ENCODE data around the gene MAEA. TPM values are rescaled to one million over a fixed set of nuclear protein-coding genes. Genes with fewer than 3 reads are reported as not detected.

Gene MAEA
- total and polyA plus RNA-seq, 9 of the 15 experiments (the other 6 are each of a cell fraction or from before 2014, with no cell fraction given): 2.1 to 86.5 (median 45.0) TPM

DNA sequence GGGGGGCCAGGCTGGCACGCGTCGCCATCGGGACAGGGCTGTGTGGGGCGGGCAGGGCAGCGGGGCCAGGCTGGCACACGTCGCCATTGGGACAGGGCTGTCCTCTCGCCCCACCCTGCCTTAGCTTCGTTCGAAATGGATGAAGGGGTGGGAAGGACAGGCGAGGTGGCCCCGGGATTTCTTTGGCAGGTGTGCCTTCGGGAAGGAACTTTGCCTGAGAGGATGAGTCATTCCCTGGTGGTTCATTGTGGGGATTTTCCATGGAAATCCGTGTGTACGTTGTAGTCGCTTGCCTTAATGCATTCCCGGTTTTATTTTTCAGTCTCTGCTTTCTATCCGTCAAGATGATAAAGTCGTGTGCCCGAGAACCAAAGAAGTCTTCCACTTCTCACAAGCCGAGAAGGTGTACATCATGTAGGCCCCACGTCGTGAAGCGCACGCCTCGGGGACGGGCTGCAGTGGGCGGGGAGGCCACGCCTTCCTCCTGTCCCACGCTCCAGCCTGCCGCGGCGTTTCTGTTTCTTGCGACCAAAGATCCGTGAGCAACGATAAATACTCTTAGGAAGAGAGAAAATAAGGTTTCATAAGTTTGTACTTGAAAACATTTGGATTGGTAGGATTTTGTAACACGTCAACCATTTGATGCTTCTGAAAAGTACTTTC is 49.2 kb downstream of the MAEA start (continued):
- TF ChIP-seq, protein P1, sequence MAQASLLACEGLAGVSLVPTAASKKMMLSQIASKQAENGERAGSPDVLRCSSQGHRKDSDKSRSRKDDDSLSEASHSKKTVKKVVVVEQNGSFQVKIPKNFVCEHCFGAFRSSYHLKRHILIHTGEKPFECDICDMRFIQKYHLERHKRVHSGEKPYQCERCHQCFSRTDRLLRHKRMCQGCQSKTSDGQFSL (CRISPR knock-in tag; IDR thresholded peaks at IDR 0.05): no peak
- TF ChIP-seq, protein P1 (tag; IDR thresholded peaks at IDR 0.05): no peak
- TF ChIP-seq SMARCB1 (IDR thresholded peaks at IDR 0.05; ENCODE audit: insufficient read length, low read depth): no peak
- no peak for TF ChIP-seq NR1H2 (CRISPR knock-in tag; IDR thresholded peaks at IDR 0.05)
- no peak for TF ChIP-seq HMGN3 (IDR thresholded peaks at IDR 0.05; ENCODE audit: borderline replicate concordance, extremely low read depth, insufficient read length, low read depth, low read length)
- TF ChIP-seq RBM25 (IDR thresholded peaks at IDR 0.05; ENCODE audit: low read depth, low read length, severe bottlenecking): no peak
- TF ChIP-seq, protein P2, sequence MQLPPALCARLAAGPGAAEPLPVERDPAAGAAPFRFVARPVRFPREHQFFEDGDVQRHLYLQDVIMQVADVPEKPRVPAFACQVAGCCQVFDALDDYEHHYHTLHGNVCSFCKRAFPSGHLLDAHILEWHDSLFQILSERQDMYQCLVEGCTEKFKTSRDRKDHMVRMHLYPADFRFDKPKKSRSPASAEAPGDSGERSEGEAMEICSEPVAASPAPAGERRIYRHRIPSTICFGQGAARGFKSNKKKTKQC (CRISPR knock-in tag; IDR thresholded peaks at IDR 0.05): no peak

DNA sequence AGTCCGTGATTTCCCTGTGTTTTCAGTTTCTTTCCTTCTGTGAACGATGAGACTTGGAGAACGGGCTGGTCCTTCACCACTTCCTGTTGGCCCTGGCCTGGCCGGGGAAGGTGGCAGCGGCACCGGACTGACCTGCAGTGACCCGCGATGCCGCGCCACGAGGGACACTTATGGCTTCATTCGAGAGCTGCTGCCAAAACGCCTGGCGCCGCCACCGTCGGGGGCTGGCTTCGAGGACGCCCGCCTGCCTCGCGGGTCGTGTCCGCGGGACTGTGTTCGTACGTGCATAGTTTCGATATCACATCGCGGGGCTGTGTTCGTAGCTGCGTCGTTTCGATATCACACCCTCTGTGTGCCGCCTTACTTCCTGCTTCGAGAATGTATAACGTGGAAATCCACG is 49.8 kb downstream of the MAEA start:
- in situ Hi-C loops (cut with MboI): no loop called here
- POLR2A ChIA-PET: no interaction called here
- Histone ChIP-seq H4K20me1 (replicated peaks; ENCODE audit: control insufficient read depth, insufficient read depth, low read length) (no peaks in the 10 kb centered on the region), H3K27me3 (ENCODE audit: control insufficient read depth in 2 of 2, insufficient read depth in 2 of 2, low read length in 2 of 2) (no peaks in the 10 kb centered on the region), H3K4me1 (replicated peaks in 1 of 2; ENCODE audit: control insufficient read depth in 2 of 2, insufficient read depth in 2 of 2, low read length in 2 of 2) (peaks cover 0 to 4% of the 10 kb centered on the region in 2 experiments; a peak in 1 of 5 replicates), H2AFZ (ENCODE audit: low read depth, low read length) (no peak overlapping the region), H3K36me3 (ENCODE audit: control insufficient read depth, insufficient read depth, low read length) (peaks cover 64% of the 10 kb centered on the region; the same call in 2 of the 3 replicates), H3K79me2 (ENCODE audit: control insufficient read depth, insufficient read depth, low read length) (no peaks in the 10 kb centered on the region), H3K9me1 (ENCODE audit: control insufficient read depth, insufficient read depth, low read length) (no peaks in the 10 kb centered on the region), H3K4me3 (no peak overlapping the region), H3K4me2 (ENCODE audit: insufficient read depth, low read length) (no peak overlapping the region), H3K9me3 (replicated peaks; ENCODE audit: control insufficient read depth, insufficient read depth, low read depth, low read length) (no peaks in the 10 kb centered on the region), H3K27ac (ENCODE audit: extremely low read depth, low read depth, low read length) (no peak overlapping the region), H3K9ac (ENCODE audit: insufficient read depth in 1 of 2, low read depth in 2 of 2, low read length in 2 of 2) (no peak overlapping the region)
- FAIRE-seq: no peak
- TF ChIP-seq ARID1B (IDR thresholded peaks at IDR 0.05) (no peak), ZNF175 (CRISPR knock-in tag; IDR thresholded peaks at IDR 0.05; ENCODE audit: low read depth) (no peak), CBFB (CRISPR knock-in tag; IDR thresholded peaks at IDR 0.05) (no peak), POLR2G (IDR thresholded peaks at IDR 0.05; ENCODE audit: low read depth, low read length) (peak; percentile 53), RBM22 (IDR thresholded peaks at IDR 0.05; ENCODE audit: low read depth, low read length, poor library complexity, severe bottlenecking) (peak; percentile 18), ILF3 (IDR thresholded peaks at IDR 0.05; ENCODE audit: borderline replicate concordance) (no peak)
- TF ChIP-seq, protein P3, sequence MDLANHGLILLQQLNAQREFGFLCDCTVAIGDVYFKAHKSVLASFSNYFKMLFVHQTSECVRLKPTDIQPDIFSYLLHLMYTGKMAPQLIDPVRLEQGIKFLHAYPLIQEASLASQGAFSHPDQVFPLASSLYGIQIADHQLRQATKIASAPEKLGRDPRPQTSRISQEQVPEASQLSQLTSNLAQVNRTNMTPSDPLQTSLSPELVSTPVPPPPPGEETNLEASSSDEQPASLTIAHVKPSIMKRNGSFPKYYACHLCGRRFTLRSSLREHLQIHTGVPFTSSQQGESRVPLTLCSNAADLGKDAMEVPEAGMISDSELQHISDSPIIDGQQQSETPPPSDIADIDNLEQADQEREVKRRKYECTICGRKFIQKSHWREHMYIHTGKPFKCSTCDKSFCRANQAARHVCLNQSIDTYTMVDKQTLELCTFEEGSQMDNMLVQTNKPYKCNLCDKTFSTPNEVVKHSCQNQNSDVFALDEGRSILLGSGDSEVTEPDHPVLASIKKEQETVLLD (IDR thresholded peaks at IDR 0.05): no peak
- TF ChIP-seq, protein P4, sequence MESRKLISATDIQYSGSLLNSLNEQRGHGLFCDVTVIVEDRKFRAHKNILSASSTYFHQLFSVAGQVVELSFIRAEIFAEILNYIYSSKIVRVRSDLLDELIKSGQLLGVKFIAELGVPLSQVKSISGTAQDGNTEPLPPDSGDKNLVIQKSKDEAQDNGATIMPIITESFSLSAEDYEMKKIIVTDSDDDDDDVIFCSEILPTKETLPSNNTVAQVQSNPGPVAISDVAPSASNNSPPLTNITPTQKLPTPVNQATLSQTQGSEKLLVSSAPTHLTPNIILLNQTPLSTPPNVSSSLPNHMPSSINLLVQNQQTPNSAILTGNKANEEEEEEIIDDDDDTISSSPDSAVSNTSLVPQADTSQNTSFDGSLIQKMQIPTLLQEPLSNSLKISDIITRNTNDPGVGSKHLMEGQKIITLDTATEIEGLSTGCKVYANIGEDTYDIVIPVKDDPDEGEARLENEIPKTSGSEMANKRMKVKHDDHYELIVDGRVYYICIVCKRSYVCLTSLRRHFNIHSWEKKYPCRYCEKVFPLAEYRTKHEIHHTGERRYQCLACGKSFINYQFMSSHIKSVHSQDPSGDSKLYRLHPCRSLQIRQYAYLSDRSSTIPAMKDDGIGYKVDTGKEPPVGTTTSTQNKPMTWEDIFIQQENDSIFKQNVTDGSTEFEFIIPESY (CRISPR knock-in tag; IDR thresholded peaks at IDR 0.05): peak; percentile 87
- CTCF ChIA-PET (ENCODE audit: low intra/inter-chr PET ratio): no interaction called here
- WGBS (ENCODE audit: insufficient coverage, low coverage, missing lambda C conversion rate): 98% methylated on average over 24 of the region's 38 CpGs
- TSS peak; percentile 64 for BruUV-seq (replicated peaks)
- no peak for ATAC-seq
- intact Hi-C loops (cut with micrococcal nuclease): no loop called here
- no peak for DNase-seq (ENCODE audit: extremely low read depth in 1 of 4, low spot score in 3 of 4)
